Measurements from ENCODE around the gene ZNF365. TPM values are rescaled to one million over a fixed set of nuclear protein-coding genes. Genes with fewer than 3 reads are reported as not detected.
A peak's percentile ranks its signal among the peaks of the same experiment; 100 is the strongest.
"Not testable (repeated sequence)": the region's sequence is repeated elsewhere in the genome, so short reads cannot be mapped to it uniquely, and the experiment has no call there.

The ZNF365 gene
- total RNA-seq, 1 experiment from 2014 or later, result 1.0 TPM

GRCh38 chr10:62374862-62375710, 917 bp downstream of the ZNF365 start:
- in situ Hi-C loops (cut with HindIII; ENCODE audit: low pct_unique_long_range_greater_than_20kb, low sequenced_read_pairs), result no loop called here
- DNase-seq (ENCODE audit: low read depth, low spot score), result peak; percentile 57

- in situ Hi-C loops (cut with HindIII; ENCODE audit: low pct_unique_long_range_greater_than_20kb, low sequenced_read_pairs), result no loop called here
- DNase-seq (ENCODE audit: low read depth, low spot score), result no peak
Measured at GRCh38 chr10:62376071-62377025, 2.2 kb downstream of the ZNF365 start.

- in situ Hi-C loops (cut with HindIII; ENCODE audit: low pct_unique_long_range_greater_than_20kb, low sequenced_read_pairs), result no loop called here
- DNase-seq (ENCODE audit: low read depth, low spot score), result no peak
Measured at GRCh38 chr10:62377026-62377415, 2.9 kb downstream of the ZNF365 start.

- no peak for DNase-seq (ENCODE audit: low read depth, low spot score)
- in situ Hi-C loops (cut with HindIII; ENCODE audit: low pct_unique_long_range_greater_than_20kb, low sequenced_read_pairs), result no loop called here
Measured at GRCh38 chr10:62377966-62378365, 3.8 kb downstream of the ZNF365 start.

GRCh38 chr10:62378877-62379276, 4.7 kb downstream of the ZNF365 start:
- DNase-seq (ENCODE audit: low read depth, low spot score); in situ Hi-C loops (cut with HindIII; ENCODE audit: low pct_unique_long_range_greater_than_20kb, low sequenced_read_pairs): not testable (repeated sequence)

GRCh38 chr10:62379394-62379793, 5.2 kb downstream of the ZNF365 start:
- in situ Hi-C loops (cut with HindIII; ENCODE audit: low pct_unique_long_range_greater_than_20kb, low sequenced_read_pairs), result no loop called here
- DNase-seq (ENCODE audit: low read depth, low spot score), result no peak

GRCh38 chr10:62380016-62380415, 5.8 kb downstream of the ZNF365 start:
- DNase-seq (ENCODE audit: low read depth, low spot score), result peak; percentile 51
- in situ Hi-C loops (cut with HindIII; ENCODE audit: low pct_unique_long_range_greater_than_20kb, low sequenced_read_pairs), result no loop called here

GRCh38 chr10:62381385-62382102, 7.4 kb downstream of the ZNF365 start:
- DNase-seq (ENCODE audit: low read depth, low spot score), result no peak
- in situ Hi-C loops (cut with HindIII; ENCODE audit: low pct_unique_long_range_greater_than_20kb, low sequenced_read_pairs), result no loop called here

GRCh38 chr10:62382831-62383230, 8.7 kb downstream of the ZNF365 start:
- in situ Hi-C loops (cut with HindIII; ENCODE audit: low pct_unique_long_range_greater_than_20kb, low sequenced_read_pairs), result no loop called here
- no peak for DNase-seq (ENCODE audit: low read depth, low spot score)

GRCh38 chr10:62384057-62384446, 9.9 kb downstream of the ZNF365 start:
- DNase-seq (ENCODE audit: low read depth, low spot score), result peak; percentile 72
- in situ Hi-C loops (cut with HindIII; ENCODE audit: low pct_unique_long_range_greater_than_20kb, low sequenced_read_pairs), result no loop called here

GRCh38 chr10:62384447-62385081, 10.4 kb downstream of the ZNF365 start:
- in situ Hi-C loops (cut with HindIII; ENCODE audit: low pct_unique_long_range_greater_than_20kb, low sequenced_read_pairs), result no loop called here
- peak; percentile 19 for DNase-seq (ENCODE audit: low read depth, low spot score)

GRCh38 chr10:62386356-62387320, 12.5 kb downstream of the ZNF365 start:
- no peak for DNase-seq (ENCODE audit: low read depth, low spot score)
- in situ Hi-C loops (cut with HindIII; ENCODE audit: low pct_unique_long_range_greater_than_20kb, low sequenced_read_pairs), result no loop called here

GRCh38 chr10:62388328-62388727, 14.2 kb downstream of the ZNF365 start:
- in situ Hi-C loops (cut with HindIII; ENCODE audit: low pct_unique_long_range_greater_than_20kb, low sequenced_read_pairs), result no loop called here
- DNase-seq (ENCODE audit: low read depth, low spot score), result no peak

- no peak for DNase-seq (ENCODE audit: low read depth, low spot score)
- in situ Hi-C loops (cut with HindIII; ENCODE audit: low pct_unique_long_range_greater_than_20kb, low sequenced_read_pairs), result no loop called here
Measured at GRCh38 chr10:62390497-62391176, 16.5 kb downstream of the ZNF365 start.

- DNase-seq (ENCODE audit: low read depth, low spot score), result no peak
- in situ Hi-C loops (cut with HindIII; ENCODE audit: low pct_unique_long_range_greater_than_20kb, low sequenced_read_pairs), result no loop called here
Measured at GRCh38 chr10:62393237-62393636, 19.1 kb downstream of the ZNF365 start.

- DNase-seq (ENCODE audit: low read depth, low spot score), result no peak
- in situ Hi-C loops (cut with HindIII; ENCODE audit: low pct_unique_long_range_greater_than_20kb, low sequenced_read_pairs), result no loop called here
Measured at GRCh38 chr10:62394556-62395018, 20.4 kb downstream of the ZNF365 start.
